SJCRH30 (cell line): ENCODE results near the gene P3H1. TPM values are rescaled to one million over a fixed set of nuclear protein-coding genes. Genes with fewer than 3 reads are reported as not detected.
"Not testable (repeated sequence)": the region's sequence is repeated elsewhere in the genome, so short reads cannot be mapped to it uniquely, and the experiment has no call there.

Experiments used
- DNase-seq, 2 experiments: peaks; one replicate each; pipeline ENCODE4 v3.0.0-alpha.2; 2015 to 2020
- H3K27ac ChIP-seq: fragments of 250-450 bp; sonication (Bioruptor Pico); 2 replicates; pipeline ENCODE4 v1.5.1; 2020; ENCODE audit warnings: mild to moderate bottlenecking, moderate library complexity
- H3K27me3 ChIP-seq: fragments of 250-450 bp; sonication (Bioruptor Pico); 2 replicates; pipeline ENCODE4 v1.5.1; 2020; ENCODE audit warnings: mild to moderate bottlenecking, moderate library complexity
- H3K36me3 ChIP-seq: fragments of 250-450 bp; sonication (Bioruptor Pico); 2 replicates; pipeline ENCODE4 v1.5.1; 2020; ENCODE audit warnings: mild to moderate bottlenecking, moderate library complexity
- H3K4me1 ChIP-seq: fragments of 250-450 bp; sonication (Bioruptor Pico); 2 replicates; pipeline ENCODE4 v1.5.1; 2020; ENCODE audit warnings: mild to moderate bottlenecking, moderate library complexity
- H3K4me3 ChIP-seq: fragments of 250-450 bp; sonication (Bioruptor Pico); 2 replicates; pipeline ENCODE4 v1.5.1; 2020; ENCODE audit warnings: mild to moderate bottlenecking, moderate library complexity
- H3K9me3 ChIP-seq: fragments of 250-450 bp; sonication (Bioruptor Pico); replicated peaks from 2 replicates; pipeline ENCODE4 v1.5.1; 2020; ENCODE audit warnings: mild to moderate bottlenecking, moderate library complexity
- total RNA-seq: library from RNA; depleted of rRNA; stranded (reverse); fragments of >200 nt; shearing (Covaris generic); gene quantifications from 2 replicates; pipeline ENCODE4 v1.2.3, GENCODE V29; 2014; rRNA removed

The P3H1 gene
- total RNA-seq: 47.2 and 47.8 TPM in 2 replicates

- H3K27ac ChIP-seq: peak within 1 kb of the TSS; percentile 42
- H3K36me3 ChIP-seq: 0 out of 2 replicates have a peak, but pooled peaks cover 1% of the 10 kb centered on the region
- H3K27me3 ChIP-seq: no peaks in the 10 kb centered on the region
- H3K4me3 ChIP-seq: peak within 1 kb of the TSS; percentile 84
- peak; percentile 99 for DNase-seq
- H3K4me1 ChIP-seq: peaks cover 10% of the 10 kb centered on the region
- H3K9me3 ChIP-seq: no peaks in the 10 kb centered on the region
Observed at GRCh38 chr1:42766741-42767509, at the start of gene P3H1, which contains the start of gene C1orf50. Gene P3H1 (minus strand): TSS chr1:42767028. CDS start chr1:42766971, 57 bp downstream. Gene C1orf50 (plus strand): TSS chr1:42767249. CDS start chr1:42767312, 63 bp downstream.

GRCh38 chr1:42815941-42816584, 49.2 kb upstream of the P3H1 start:
- DNase-seq: peak in 1 of 2 experiments; percentile 30
- Histone ChIP-seq H3K27me3 (no peaks in the 10 kb centered on the region), H3K4me1 (peaks cover 14% of the 10 kb centered on the region), H3K9me3 (no peaks in the 10 kb centered on the region), H3K4me3 (peak overlapping the region; percentile 98), H3K27ac (peak overlapping the region; percentile 96), H3K36me3 (peaks cover 3% of the 10 kb centered on the region; the same call in 1 of the 2 replicates)

- not testable (repeated sequence) for H3K36me3 ChIP-seq, H3K27me3 ChIP-seq, H3K4me3 ChIP-seq, H3K9me3 ChIP-seq, DNase-seq, H3K27ac ChIP-seq
- H3K4me1 ChIP-seq: peaks cover 14% of the 10 kb centered on the region
Observed at GRCh38 chr1:42814815-42815214, 48.0 kb upstream of the P3H1 start.

- Histone ChIP-seq H3K4me1 (peaks cover 18% of the 10 kb centered on the region), H3K27me3 (no peaks in the 10 kb centered on the region), H3K27ac (peak overlapping the region; percentile 67), H3K36me3 (no peaks in the 10 kb centered on the region; the same call in 1 of the 2 replicates), H3K4me3 (no peak overlapping the region), H3K9me3 (no peaks in the 10 kb centered on the region; the same call in 1 of the 2 replicates)
- peak; percentile 72 to 90 for DNase-seq
Observed at GRCh38 chr1:42807056-42807668, 40.3 kb upstream of the P3H1 start.

- no peak overlapping the region for H3K4me3 ChIP-seq
- no peaks in the 10 kb centered on the region; the same call in 1 of the 2 replicates for H3K9me3 ChIP-seq
- H3K36me3 ChIP-seq: no peaks in the 10 kb centered on the region; the same call in 1 of the 2 replicates
- peaks cover 18% of the 10 kb centered on the region for H3K4me1 ChIP-seq
- peak overlapping the region; percentile 67 for H3K27ac ChIP-seq
- H3K27me3 ChIP-seq: no peaks in the 10 kb centered on the region
- DNase-seq: no peak
Observed at GRCh38 chr1:42806593-42806992, 39.8 kb upstream of the P3H1 start.

- no peak for DNase-seq
- Histone ChIP-seq H3K27ac (no peak overlapping the region), H3K36me3 (no peaks in the 10 kb centered on the region; the same call in 1 of the 2 replicates), H3K27me3 (no peaks in the 10 kb centered on the region), H3K4me3 (no peak overlapping the region), H3K9me3 (no peaks in the 10 kb centered on the region; the same call in 1 of the 2 replicates), H3K4me1 (peaks cover 18% of the 10 kb centered on the region)
Observed at GRCh38 chr1:42806171-42806570, 39.3 kb upstream of the P3H1 start.

GRCh38 chr1:42801832-42802473, 35.1 kb upstream of the P3H1 start:
- H3K27ac ChIP-seq: no peak overlapping the region
- H3K4me3 ChIP-seq: no peak overlapping the region
- no peak for DNase-seq

GRCh38 chr1:42797979-42798378, 31.2 kb upstream of the P3H1 start:
- no peaks in the 10 kb centered on the region for H3K36me3 ChIP-seq
- H3K27ac ChIP-seq: no peak overlapping the region
- DNase-seq: no peak
- no peaks in the 10 kb centered on the region for H3K9me3 ChIP-seq
- no peak overlapping the region for H3K4me3 ChIP-seq
- no peaks in the 10 kb centered on the region for H3K4me1 ChIP-seq
- H3K27me3 ChIP-seq: no peaks in the 10 kb centered on the region

More at GRCh38 chr1:42801832-42802473, 35.1 kb upstream of the P3H1 start:
- Histone ChIP-seq H3K9me3 (no peaks in the 10 kb centered on the region; the same call in 1 of the 2 replicates), H3K27me3 (no peaks in the 10 kb centered on the region), H3K36me3 (no peaks in the 10 kb centered on the region; the same call in 1 of the 2 replicates), H3K4me1 (peaks cover 9% of the 10 kb centered on the region)

- Histone ChIP-seq H3K27ac (no peak overlapping the region), H3K36me3 (no peaks in the 10 kb centered on the region), H3K9me3 (no peaks in the 10 kb centered on the region), H3K4me1 (no peaks in the 10 kb centered on the region), H3K27me3 (no peaks in the 10 kb centered on the region), H3K4me3 (no peak overlapping the region)
- DNase-seq: no peak
Observed at GRCh38 chr1:42797414-42797813, 30.6 kb upstream of the P3H1 start.

GRCh38 chr1:42793824-42794223, 27.0 kb upstream of the P3H1 start:
- DNase-seq: no peak
- no peaks in the 10 kb centered on the region for H3K4me1 ChIP-seq

GRCh38 chr1:42788021-42788420, 21.2 kb upstream of the P3H1 start:
- DNase-seq: no peak
- Histone ChIP-seq H3K36me3 (peaks cover 2% of the 10 kb centered on the region; the same call in 1 of the 2 replicates), H3K4me1 (no peaks in the 10 kb centered on the region), H3K9me3 (no peaks in the 10 kb centered on the region), H3K27me3 (no peaks in the 10 kb centered on the region), H3K27ac (no peak overlapping the region), H3K4me3 (no peak overlapping the region)

More at GRCh38 chr1:42793824-42794223, 27.0 kb upstream of the P3H1 start:
- Histone ChIP-seq H3K27ac (no peak overlapping the region), H3K36me3 (no peaks in the 10 kb centered on the region), H3K9me3 (no peaks in the 10 kb centered on the region), H3K27me3 (no peaks in the 10 kb centered on the region), H3K4me3 (no peak overlapping the region)

- no peak for DNase-seq
- H3K4me1 ChIP-seq: no peaks in the 10 kb centered on the region
- peaks cover 6% of the 10 kb centered on the region for H3K36me3 ChIP-seq
- H3K4me3 ChIP-seq: no peak overlapping the region
- H3K9me3 ChIP-seq: no peaks in the 10 kb centered on the region
- no peaks in the 10 kb centered on the region for H3K27me3 ChIP-seq
- no peak overlapping the region for H3K27ac ChIP-seq
Observed at GRCh38 chr1:42786097-42786496, 19.3 kb upstream of the P3H1 start.

- no peaks in the 10 kb centered on the region for H3K4me1 ChIP-seq
- DNase-seq: no peak
- H3K36me3 ChIP-seq: peaks cover 6% of the 10 kb centered on the region
- H3K27ac ChIP-seq: no peak within 1 kb of the TSS
- H3K9me3 ChIP-seq: no peaks in the 10 kb centered on the region
- no peak within 1 kb of the TSS for H3K4me3 ChIP-seq
- H3K27me3 ChIP-seq: no peaks in the 10 kb centered on the region
Observed at GRCh38 chr1:42784946-42785693, 18.3 kb upstream of the P3H1 start, which contains the start of gene TMEM269. Gene TMEM269 (plus strand): TSS chr1:42784991. CDS start chr1:42789894, 4,903 bp downstream.

GRCh38 chr1:42784547-42784945, 17.7 kb upstream of the P3H1 start:
- H3K27ac ChIP-seq: no peak overlapping the region
- H3K4me3 ChIP-seq: no peak overlapping the region
- no peaks in the 10 kb centered on the region for H3K9me3 ChIP-seq
- H3K27me3 ChIP-seq: no peaks in the 10 kb centered on the region
- H3K4me1 ChIP-seq: no peaks in the 10 kb centered on the region
- no peak for DNase-seq
- H3K36me3 ChIP-seq: peaks cover 9% of the 10 kb centered on the region
